ENCODE data around the gene DYRK1A.

DNA sequence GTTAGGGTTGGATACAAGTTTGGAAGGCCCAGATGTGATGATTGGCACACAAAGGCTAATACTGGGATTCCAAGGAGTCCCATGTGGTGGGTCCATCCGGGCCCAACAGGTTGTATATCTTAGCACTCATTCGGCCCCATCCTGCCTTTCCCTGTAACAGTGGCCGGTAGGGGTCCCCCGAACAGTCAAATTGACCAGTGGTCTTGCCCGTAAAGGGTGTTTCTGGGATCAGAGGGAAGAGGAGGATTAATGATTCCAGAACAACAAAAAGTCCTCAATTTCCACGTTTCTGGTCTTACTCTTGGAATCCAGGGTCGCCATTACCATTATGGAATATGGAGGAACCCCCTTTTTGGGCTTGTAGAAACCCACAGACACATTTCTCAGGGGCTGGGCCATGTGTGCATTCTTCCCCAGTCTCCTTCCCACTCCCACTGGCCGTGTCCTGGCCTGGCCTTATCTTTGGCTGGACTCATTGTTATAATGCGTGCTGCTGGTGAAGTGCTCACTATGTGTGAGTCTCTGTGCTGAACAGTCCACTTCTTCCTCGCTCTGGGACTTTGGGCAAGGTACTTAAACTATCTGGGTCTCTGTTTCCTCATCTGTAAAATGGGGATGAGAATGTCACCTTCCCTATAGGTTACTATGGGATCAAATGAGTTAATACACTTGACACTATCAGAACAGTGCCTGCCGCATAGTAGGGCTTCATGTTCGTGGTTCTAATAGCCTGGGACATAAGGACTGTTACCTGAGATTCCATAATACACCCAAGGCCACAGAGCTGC, 161.8 kb downstream of the DYRK1A start:
- TF ChIP-seq POLR2A (IDR thresholded peaks at IDR 0.05; ENCODE audit: low read length) (no peak), GATA1 (IDR thresholded peaks at IDR 0.05; ENCODE audit: low read depth, low read length) (no peak)

Measured in erythroblast (primary cell).